Activated gamma-delta T cell treated with anti-CD3 and anti-CD28 coated beads, Interleukin-2, amount 50 U/mL, for 16 hours (primary cell): ENCODE results near the gene WEE2.
"Not testable (repeated sequence)": the region's sequence is repeated elsewhere in the genome, so short reads cannot be mapped to it uniquely, and the experiment has no call there.

Experiments used
- DNase-seq: peaks from one replicate; pipeline ENCODE4 v3.0.0-alpha.2; 2020; ENCODE audit warnings: low read depth

Gene WEE2

GRCh38 chr7:141708351-141708750 is at the start of gene WEE2:
WEE2 (plus strand) TSS chr7:141708353; CDS start chr7:141708759, 406 bp downstream.
- DNase-seq, result no peak

- no peak for DNase-seq
Measured at GRCh38 chr7:141659501-141659900, 48.7 kb upstream of the WEE2 start.

GRCh38 chr7:141660259-141660658 is 47.9 kb upstream of the WEE2 start:
- DNase-seq, result no peak

- DNase-seq, result no peak
Measured at GRCh38 chr7:141663081-141663849, 44.9 kb upstream of the WEE2 start.

GRCh38 chr7:141664450-141664849 is 43.7 kb upstream of the WEE2 start:
- no peak for DNase-seq

DNA sequence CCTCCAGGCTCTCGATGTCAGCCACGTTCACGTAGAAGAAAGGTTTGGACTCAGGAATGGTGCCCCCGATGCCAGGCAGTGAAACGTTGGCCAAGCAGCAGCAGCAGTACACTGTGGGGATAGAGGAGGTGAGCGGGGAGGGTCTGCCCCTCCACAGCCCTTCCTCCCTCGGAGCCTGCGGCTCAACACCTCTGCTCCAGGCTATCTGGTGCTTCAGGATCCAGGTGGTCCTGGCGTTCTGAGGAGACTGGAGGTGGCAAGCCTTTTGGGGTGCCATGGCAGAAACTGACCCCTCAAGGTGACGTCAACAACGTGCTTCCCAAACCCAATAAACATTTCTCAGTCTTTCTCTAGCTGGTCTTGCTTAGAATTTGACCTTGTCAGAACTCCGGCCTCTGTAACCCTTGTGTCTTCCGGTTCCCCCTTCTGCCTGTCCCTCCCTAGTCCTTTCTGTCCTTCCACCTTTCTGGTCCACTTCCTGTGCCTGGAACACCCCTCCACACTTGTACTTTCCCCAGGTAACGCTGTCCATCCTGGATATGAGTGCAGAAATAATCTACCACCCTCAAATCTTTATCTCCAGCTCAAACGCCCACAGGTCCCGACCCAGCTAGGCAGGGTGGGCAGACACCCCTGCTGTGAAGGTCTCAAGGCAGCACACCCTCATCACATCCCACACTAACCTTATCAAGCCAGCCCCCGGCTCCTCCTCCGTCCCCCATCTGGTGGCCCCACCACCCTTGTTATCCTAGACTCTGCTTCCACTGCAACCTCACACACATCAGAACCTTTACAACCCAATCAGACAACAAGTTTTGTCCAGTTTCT is 42.7 kb upstream of the WEE2 start:
- DNase-seq, result no peak

DNA sequence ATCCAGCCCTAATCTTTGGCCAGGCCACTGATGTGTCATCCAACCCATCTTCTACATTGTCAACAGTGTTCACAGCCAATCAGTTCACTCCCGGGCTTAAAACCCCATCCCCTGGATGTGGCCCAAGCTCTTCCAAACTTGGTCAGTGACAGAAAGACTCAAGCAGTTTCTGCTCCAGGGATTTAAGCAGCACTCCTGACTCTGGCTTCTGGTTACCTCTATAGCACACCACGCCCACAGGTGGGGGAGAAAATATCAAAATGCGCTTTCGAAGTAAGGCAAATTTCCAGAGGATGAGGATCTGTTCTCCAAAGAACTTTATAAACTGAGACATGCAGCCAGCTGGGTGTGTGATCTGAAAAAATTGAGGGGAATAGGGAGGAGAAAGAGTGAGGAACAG is 42.1 kb upstream of the WEE2 start:
- no peak for DNase-seq

DNA sequence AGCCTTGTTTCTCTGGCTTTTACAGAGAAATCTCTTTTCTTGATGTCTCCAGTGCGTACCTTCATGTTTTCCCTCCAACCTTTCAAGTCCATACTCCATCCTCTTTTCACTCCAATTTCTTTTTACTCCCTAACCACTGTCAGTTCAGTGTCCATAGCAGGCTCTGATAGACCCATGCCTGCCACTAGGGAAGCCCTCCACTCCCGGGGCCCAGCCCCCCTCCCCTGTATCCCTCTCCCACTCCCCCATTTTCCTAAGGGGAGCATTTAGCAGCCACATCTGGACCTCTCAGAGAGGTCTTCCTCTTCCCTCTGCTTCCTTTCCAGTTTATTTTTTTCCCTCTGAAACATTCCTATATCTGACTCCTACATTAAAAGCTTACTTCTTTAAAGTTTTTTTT is 39.3 kb upstream of the WEE2 start:
- no peak for DNase-seq

- DNase-seq, result no peak
Measured at GRCh38 chr7:141671705-141672496, 36.3 kb upstream of the WEE2 start.

DNA sequence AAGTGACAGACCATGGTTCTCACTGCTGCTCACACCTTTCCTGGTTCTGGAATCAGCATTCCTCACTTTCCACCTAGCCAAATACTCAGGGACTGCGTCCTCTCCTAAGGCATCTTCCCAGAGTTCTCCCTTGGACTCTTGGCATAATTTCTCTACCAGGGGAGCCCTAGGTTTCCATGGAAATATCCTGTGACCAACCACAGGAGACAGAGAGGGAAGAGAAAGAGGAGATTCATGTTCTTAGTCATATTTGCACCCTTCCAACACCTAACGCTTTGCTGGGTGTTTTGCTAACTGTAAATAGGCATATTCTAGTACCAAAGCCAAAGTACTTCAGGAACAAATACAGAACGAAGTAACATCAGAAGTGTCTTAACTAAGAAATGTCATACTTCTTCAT is 34.8 kb upstream of the WEE2 start:
- DNase-seq, result no peak

DNA sequence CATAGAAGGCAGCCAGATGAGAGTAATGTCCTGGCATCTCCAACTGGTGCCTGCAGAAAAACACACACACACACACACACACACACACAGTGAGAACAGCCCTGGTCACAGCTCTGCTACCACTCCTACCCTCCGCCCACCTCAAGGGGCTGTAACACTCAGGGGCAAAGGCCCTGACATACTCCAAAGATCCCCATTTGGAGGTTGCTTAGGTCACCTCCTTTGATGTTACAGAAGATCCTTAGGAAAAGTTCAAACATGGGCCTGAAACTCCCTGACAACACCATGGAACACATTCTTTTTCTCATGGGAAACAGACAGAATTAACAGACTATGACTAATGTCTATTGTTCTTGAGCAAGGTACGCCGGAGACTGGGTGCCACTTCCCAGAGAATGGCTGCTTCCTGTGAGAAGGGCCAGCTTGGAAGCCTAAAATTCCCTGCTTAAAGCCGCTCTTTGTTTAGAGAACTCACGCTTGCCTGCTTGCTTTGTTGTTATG is 33.9 kb upstream of the WEE2 start:
- DNase-seq, result no peak

GRCh38 chr7:141674702-141675101 is 33.5 kb upstream of the WEE2 start:
- no peak for DNase-seq

GRCh38 chr7:141675436-141676215 is 32.5 kb upstream of the WEE2 start:
- DNase-seq, result no peak

DNA sequence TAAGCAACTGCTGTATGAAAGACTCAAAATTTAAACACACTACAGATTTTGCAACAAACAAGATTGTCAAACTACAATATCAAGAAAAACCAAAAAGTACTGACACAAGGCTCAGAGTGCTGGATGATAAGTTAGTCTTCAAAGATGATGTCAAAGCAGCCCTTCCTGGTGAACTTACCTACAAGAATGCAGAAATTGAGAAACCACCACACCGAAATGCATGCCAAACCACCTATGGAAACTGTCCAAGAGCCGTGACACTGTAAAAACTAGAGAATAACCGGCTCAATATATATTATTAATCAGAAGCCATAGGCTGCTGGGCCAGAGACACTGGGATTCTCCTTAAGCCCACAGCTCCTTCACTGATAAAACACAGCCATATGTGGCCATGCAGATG is 31.5 kb upstream of the WEE2 start:
- no peak for DNase-seq

GRCh38 chr7:141679014-141679413 is 29.1 kb upstream of the WEE2 start:
- no peak for DNase-seq

GRCh38 chr7:141685285-141686023 is 22.7 kb upstream of the WEE2 start:
- DNase-seq, result no peak

GRCh38 chr7:141686074-141686473 is 22.1 kb upstream of the WEE2 start:
- DNase-seq, result no peak

- DNase-seq, result no peak
Measured at GRCh38 chr7:141686670-141687069, 21.5 kb upstream of the WEE2 start.

DNA sequence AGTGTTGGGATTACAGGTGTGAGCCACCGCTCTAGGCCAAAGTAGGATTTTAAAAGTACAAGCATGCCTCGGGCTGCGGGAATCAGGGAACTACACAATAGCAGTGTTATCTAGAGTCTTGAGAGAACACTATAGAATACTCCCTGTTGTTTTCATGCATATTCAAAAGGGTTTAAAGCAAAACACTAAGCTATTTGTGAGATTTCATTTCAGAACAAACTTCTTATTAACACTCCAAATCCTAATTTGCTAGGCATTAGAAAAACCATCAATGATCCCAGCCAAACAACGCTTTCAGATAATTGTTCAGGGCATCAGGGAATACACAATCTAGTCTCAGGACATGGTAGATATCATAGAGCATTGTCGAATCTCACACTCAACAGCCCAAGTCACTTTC is 20.1 kb upstream of the WEE2 start:
- no peak for DNase-seq

DNA sequence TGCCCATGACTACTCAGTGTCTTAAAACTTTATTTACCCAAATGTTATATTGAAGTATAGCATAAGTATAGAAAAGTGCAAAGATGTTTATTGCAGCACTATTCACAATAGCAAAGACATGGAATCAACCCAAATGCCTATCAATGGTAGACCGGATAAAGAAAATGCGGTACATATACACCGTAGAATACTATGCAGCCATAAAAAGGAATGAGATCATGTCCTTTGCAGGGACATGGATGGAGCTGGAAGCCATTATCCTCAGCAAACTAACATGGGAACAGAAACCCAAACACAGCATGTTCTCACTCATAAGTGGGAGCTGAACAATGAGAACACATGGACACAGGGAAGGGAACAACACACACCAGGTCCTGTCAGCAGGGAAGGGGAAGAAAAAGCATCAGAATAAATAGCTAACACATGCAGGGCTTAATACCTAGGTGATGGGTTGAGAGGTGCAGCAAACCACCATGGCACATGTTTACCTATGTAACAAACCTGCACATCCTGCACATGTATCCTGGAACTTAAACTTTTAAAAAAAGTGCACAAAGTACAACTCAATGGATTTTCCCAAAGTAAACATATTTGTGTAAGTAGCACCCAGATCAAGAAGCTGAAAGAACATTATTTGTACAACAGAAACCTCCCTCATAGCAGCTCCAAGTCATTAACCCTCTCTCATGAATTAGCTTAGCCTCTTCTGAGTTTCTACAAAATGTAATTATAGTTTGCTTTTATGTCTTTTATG is 18.9 kb upstream of the WEE2 start:
- DNase-seq, result not testable (repeated sequence)
